HG03045 (cell line): Measurements from ENCODE around the gene P2RX6.
"Not testable (repeated sequence)": the region's sequence is repeated elsewhere in the genome, so short reads cannot be mapped to it uniquely, and the experiment has no call there.

Source experiments
- ATAC-seq: cut with Tn5 transposase; IDR thresholded peaks from one replicate; pipeline ENCODE4 v1.9.1; 2021; ENCODE audit warnings: mild to moderate bottlenecking, moderate library complexity; ENCODE audit not compliant: unreplicated experiment

P2RX6 gene

GRCh38 chr22:21014726-21015465 lies at the start of gene P2RX6:
P2RX6 (plus strand) TSS chr22:21015165; CDS start chr22:21015175, 10 bp downstream.
- ATAC-seq = no peak

- ATAC-seq = no peak
Measured at GRCh38 chr22:20965888-20966855, 48.8 kb upstream of the P2RX6 start.

- ATAC-seq = no peak
Measured at GRCh38 chr22:20966883-20967696, 47.9 kb upstream of the P2RX6 start, which contains the start of gene AIFM3. AIFM3 (plus strand) TSS chr22:20967255; CDS start chr22:20967945, 690 bp downstream.

DNA sequence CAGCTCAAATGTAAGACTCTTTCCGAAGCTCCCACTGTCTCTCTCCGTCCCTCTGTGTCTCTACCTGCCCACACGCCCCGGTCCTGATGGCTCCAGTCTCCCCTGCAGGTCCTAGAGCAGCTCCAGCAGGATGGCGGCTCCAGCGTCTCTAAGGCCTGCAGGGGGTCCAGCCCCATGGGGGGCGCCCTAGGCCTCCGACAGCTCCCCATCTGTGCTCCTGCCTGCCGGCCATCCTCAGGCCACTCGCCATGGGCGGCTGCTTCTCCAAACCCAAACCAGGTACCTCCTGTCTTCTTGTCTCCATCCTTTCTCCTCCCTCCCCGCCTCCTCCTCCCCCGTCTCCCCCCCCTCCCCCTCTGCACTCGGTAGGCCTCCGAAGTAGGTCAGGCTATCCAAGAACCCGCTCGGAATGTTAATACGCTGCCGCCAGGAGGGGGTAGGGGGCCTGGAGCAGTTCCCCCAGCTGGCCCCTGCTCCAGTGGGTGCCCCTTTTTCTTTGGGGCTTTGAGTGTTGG lies 47.2 kb upstream of the P2RX6 start:
- ATAC-seq = no peak

DNA sequence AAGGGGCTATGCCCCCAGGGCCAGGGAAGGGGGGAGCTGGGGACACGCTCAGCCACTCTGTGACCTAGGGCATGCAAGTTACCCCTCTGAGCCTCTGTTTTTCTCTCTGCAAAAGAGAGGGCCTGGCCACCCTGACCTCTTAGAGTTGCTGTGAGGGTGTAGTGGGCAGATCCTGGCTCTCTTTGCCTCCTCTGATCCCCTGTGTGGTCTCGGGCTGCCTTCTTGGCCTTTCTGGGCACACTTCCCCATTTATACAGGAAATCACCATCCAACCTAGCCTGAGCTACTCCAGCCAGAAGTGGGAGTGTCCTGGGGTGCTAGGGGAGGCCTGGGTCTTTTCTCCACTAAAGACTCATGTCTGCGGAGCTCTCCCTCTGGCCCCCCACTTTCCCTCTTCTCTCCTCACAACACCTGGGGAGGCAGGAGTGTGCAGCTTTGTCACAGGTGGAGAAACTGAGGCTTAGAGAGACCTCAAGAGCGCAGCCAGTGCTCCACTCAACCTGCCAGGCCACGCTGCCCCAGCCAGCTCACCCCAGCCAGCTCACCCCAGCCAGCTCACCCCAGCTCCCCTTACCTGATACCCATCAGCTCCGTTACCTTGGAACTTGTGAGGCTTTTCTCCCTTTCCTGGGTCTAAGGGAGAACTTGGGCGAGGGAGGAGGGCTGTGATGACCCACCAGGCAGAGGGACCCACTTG lies 46.5 kb upstream of the P2RX6 start:
- ATAC-seq = no peak

DNA sequence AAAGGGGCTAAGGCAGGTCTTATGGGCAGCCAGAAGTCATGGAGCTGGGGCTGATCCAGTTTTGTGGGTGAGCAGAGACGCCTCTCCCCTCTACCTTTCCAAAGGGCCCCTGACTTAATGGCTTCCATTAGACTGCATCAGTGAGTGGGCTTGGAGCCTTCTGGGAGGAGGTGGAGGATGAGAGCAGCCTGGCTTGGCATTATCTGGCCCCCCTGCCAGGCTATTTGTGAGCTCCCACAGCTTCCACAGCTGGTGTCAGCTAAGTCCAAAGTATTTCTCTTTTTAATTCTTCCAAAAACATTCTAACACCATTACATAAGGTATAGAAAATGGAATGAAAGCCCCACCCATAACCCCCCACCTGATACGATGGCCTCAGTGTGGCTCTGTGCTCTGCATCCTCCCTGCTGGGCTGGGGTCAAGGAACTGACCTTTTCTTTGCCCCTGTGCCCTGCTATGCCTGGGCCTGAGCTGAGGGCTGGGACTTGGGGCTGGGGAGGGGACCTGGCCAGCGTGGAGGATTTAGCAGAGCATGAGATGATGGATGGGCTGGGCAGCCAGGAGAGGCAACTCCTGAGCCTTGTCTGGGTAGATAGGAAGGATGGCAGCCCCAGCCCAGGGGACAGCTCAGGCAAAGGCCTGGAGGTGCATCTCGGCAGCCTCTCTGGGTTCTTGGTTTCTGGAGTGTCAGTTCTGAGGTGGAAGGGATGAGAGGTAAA lies 43.9 kb upstream of the P2RX6 start:
- ATAC-seq = no peak

DNA sequence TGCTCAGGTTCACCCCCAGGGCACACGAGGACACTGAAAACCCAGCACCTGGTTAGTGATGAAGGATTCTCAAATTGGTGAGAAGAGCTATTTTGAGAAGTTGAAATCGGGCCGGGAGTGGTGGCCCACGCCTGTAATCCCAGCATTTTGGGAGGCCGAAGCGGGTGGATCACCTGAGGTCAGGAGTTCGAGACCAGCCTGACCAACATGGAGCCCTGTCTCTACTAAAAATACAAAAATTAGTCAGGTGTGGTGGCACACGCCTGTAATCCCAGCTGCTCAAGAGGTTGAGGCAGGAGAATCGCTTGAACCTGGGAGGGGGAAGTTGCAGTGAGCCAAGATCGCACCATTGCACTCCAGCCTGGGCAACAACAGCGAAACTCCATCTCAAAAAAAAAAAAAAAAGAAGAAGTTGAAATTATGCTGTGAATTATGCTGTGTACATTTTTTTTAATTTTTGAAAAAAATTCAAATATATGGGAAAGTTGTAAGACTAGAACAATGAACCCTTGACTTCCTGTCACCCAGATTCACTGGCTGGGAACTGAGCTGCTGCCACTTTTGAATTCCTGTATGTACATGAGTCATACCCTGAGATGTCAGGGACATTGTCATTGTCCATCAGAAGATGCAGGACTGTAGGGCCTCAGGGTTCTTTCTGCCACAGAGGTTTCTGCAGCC lies 42.8 kb upstream of the P2RX6 start:
- not testable (repeated sequence) for ATAC-seq

GRCh38 chr22:20972933-20973577 lies 41.9 kb upstream of the P2RX6 start:
- ATAC-seq = no peak

GRCh38 chr22:20973634-20974286 lies 41.2 kb upstream of the P2RX6 start:
- no peak for ATAC-seq

DNA sequence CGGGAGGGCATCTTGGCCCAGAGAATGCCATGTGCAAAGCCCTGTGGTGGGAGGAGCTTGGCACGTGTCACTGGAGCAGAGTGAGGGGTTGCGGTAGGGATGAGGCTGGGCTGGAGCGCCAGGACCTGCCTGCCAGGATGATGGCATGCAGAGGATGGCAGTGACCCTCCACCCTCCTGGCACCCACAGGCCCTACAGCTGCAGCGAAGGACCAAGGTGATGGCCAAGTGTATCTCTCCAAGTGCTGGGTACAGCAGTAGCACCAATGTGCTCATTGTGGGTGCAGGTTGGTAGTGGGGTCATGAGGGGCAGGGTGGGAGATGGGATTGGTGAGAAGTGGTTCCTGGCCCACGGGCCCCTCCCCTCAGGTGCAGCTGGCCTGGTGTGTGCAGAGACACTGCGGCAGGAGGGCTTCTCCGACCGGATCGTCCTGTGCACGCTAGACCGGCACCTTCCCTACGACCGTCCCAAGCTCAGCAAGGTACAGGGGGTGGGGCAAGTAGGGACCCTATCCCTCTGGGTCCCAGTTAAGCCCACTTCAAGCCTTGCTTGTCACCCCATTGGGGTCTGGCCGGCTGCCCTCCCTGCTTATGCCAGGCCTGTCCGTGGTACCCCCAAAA lies 40.5 kb upstream of the P2RX6 start:
- no peak for ATAC-seq

DNA sequence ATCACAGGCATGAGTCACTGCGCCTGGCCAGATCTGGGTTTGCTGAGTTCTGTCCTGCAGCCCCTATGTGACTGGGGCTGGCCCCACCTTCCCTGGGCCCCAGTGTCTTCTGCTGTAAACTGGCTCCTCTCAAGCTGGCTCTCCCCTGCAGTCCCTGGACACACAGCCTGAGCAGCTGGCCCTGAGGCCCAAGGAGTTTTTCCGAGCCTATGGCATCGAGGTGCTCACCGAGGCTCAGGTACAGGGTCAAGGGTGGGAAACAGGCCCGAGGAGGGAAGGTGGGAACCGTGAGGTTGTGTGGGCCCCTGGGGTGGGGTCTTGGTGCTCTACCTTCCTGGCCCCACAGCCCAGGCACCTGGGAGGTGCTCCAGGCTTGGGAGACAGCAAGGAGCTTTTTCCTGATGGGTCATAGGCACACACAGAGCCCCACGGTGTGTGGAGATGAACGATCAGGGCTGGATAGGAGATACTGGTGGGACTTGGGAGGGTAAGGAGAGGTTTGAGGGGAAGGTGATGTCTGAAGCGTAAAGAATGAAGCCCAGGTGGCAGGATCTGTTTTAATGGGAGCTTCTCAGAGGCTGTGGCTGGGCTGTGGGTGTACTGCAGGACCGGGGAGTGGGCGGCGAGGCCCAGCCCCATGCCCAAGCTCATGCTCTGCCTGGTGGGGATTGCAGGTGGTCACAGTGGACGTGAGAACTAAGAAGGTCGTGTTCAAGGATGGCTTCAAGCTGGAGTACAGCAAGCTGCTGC lies 39.2 kb upstream of the P2RX6 start:
- no peak for ATAC-seq

- no peak for ATAC-seq
Measured at GRCh38 chr22:20976291-20976877, 38.6 kb upstream of the P2RX6 start.

DNA sequence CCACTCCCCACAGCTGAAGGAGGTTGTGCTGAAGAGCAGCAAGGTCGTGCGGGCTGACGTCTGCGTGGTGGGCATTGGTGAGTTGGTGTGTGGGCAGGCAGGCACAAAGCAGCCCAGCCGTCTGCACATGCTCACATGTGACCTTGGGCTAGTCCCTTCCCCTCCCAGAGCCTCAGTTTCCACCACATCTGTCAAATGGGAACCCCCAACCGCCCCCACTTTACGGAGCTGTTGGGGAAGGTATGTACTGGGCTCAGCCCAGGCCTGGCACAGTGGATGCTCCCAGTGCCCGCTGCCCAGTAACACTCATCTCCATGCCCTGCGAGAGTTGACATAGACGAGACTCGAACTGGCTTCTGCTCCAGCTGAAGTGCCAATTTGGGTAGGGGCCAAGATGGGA lies 37.9 kb upstream of the P2RX6 start:
- no peak for ATAC-seq

DNA sequence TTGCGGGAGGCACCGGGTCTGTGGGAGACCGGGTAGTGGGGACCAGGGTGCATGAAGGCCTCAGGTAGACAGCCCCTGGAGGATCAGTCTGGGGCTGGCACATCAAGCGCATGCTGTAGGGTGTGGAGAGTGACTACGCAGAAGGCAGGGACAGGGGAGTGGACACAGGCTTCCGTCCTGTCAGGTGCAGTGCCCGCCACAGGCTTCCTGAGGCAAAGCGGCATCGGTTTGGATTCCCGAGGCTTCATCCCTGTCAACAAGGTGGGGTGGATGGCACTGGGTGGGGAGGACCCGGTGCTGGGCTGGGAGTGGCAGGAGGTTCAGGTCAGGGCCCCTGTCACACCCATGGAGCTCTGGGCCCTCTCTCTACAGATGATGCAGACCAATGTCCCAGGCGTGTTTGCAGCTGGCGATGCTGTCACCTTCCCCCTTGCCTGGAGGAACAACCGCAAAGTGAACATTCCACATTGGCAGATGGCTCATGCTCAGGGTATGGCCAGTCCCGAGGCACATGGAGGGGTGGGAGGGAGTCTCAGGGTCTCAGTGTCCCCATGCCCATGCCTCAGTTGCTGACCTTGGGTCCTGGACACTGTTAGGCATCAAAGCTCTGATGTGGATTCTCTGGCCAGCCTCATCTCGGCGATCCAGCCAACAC lies 37.3 kb upstream of the P2RX6 start:
- no peak for ATAC-seq

DNA sequence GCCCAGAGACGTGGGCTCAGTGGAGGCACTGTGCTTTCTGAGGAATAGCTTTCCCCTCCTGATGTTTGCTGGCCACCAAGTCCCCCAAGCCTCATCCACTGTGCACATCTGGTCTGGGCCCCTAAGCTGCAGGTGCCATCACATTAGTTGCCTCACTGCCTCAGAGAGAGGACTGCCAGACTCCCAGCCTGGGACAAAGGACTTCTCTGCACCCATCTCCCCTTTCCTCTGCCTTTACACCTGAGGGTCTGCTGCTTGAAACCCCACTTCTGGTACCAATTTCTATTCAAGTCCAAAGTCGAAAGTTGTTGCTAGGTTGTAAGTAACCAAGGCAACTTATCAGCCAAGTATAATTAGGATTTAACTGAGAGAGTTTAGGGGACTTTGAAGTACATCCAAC lies 36.5 kb upstream of the P2RX6 start:
- ATAC-seq = no peak

DNA sequence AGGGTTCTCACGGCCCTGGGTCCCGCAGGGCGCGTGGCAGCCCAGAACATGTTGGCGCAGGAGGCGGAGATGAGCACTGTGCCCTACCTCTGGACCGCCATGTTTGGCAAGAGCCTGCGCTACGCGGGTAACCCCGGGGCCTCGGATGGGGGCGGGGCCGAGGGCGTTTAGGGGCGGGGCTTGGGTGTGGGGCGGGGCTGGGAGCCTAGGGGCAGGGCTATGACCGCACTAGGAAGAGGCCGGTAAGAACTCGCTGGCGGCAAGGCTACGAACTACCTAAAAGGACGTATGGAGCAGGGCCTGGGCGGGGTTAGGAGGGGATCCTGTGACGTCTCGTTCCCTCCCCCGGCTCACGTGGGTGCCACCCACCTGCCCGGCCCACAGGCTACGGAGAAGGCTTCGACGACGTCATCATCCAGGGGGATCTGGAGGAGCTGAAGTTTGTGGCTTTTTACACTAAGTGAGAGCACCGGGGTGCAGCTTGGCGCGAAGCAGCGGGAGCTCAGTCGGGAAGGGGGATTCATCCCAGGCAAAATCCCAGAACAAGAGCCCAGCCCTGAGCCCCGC lies 35.6 kb upstream of the P2RX6 start:
- no peak for ATAC-seq
